Peyer's patch (tissue), 4 donors: ENCODE results near the gene KCNJ10. TPM values are rescaled to one million over a fixed set of nuclear protein-coding genes. Genes with fewer than 3 reads are reported as not detected.

Source experiments
- DNase-seq, 3 donors: peaks; one replicate each; pipeline ENCODE4 v3.0.0-alpha.2; 2017 to 2019
- H3K27ac ChIP-seq, 4 donors: fragments of 200-600 bp; sonication (generic); one replicate each; pipeline ENCODE4 v1.5.1; 2016 to 2019
- H3K27me3 ChIP-seq, 2 donors: fragments of 200-600 bp; sonication (generic); one replicate each; pipeline ENCODE4 v1.5.1; 2019
- H3K36me3 ChIP-seq, 3 donors: fragments of 200-600 bp; sonication (generic); one replicate each; pipeline ENCODE4 v1.5.1; 2016 to 2019
- H3K4me1 ChIP-seq, 4 donors: fragments of 200-600 bp; sonication (generic); one replicate each; pipeline ENCODE4 v1.5.1; 2016 to 2019
- H3K4me3 ChIP-seq, 4 donors: fragments of 200-600 bp; sonication (generic); 1 replicate in 3 of 4; 2 replicates in 1 of 4; pipeline ENCODE4 v1.5.1; 2016 to 2019; ENCODE audit warnings: mild to moderate bottlenecking in 1 of 4
- H3K9me3 ChIP-seq, 4 donors: fragments of 200-600 bp; sonication (generic); one replicate each; pipeline ENCODE4 v1.5.1; 2016 to 2019; ENCODE audit warnings: mild to moderate bottlenecking in 1 of 4
- POLR2A ChIP-seq, 2 donors: fragments of 450-650 bp; IDR thresholded peaks; one replicate each; pipeline ENCODE4 v1.5.1; 2017; ENCODE audit warnings: antibody characterized with exemption in 2 of 2, mild to moderate bottlenecking in 2 of 2, moderate library complexity in 2 of 2
- total RNA-seq, 4 donors: library from RNA; depleted of rRNA; stranded (reverse); fragments of >200 nt; gene quantifications; one replicate each; pipeline ENCODE4 v1.1.0, GENCODE V29; 2016
- TF ChIP-seq, protein P1 (sequence below), 6 experiments: fragments of 450-650 bp in 4 of 6; fragments of 200-600 bp in 2 of 6; sonication (generic) in 1 of 6; IDR thresholded peaks; one replicate each; pipeline ENCODE4 v1.5.1; 2017 to 2019; ENCODE audit warnings: antibody characterized with exemption in 6 of 6, mild to moderate bottlenecking in 3 of 6, moderate library complexity in 1 of 6

The KCNJ10 gene
- total RNA-seq, 4 donors from 2014 or later = not detected

DNA sequence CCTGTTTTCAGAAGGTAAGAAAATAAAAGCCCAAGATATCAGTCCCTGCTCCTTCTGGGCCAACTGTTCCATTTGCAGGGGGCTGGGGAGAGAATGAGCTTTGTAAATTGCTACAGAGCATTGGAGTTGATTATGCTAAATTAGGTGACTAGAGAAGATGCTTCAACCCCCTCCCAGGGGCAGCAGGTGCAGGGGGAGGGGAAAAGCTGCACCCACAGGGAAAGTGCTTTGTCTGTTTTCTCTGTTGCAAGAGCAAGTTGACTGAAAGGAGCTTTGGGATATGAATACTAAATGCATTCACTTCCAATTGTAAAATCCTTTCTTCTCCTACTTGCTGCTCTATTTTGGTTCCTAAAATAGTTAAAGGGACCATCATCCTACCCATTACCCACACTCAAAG lies 21.6 kb downstream of the KCNJ10 start:
- TF ChIP-seq, protein P1, sequence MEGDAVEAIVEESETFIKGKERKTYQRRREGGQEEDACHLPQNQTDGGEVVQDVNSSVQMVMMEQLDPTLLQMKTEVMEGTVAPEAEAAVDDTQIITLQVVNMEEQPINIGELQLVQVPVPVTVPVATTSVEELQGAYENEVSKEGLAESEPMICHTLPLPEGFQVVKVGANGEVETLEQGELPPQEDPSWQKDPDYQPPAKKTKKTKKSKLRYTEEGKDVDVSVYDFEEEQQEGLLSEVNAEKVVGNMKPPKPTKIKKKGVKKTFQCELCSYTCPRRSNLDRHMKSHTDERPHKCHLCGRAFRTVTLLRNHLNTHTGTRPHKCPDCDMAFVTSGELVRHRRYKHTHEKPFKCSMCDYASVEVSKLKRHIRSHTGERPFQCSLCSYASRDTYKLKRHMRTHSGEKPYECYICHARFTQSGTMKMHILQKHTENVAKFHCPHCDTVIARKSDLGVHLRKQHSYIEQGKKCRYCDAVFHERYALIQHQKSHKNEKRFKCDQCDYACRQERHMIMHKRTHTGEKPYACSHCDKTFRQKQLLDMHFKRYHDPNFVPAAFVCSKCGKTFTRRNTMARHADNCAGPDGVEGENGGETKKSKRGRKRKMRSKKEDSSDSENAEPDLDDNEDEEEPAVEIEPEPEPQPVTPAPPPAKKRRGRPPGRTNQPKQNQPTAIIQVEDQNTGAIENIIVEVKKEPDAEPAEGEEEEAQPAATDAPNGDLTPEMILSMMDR (IDR thresholded peaks at IDR 0.05) = no peak
- TF ChIP-seq POLR2A (IDR thresholded peaks at IDR 0.05) = no peak
- no peaks in the 10 kb centered on the region for H3K27me3 ChIP-seq
- peaks cover 0 to 21% (median 0%) of the 10 kb centered on the region in 4 donors for H3K4me1 ChIP-seq
- DNase-seq = no peak
- H3K9me3 ChIP-seq = no peaks in the 10 kb centered on the region
- H3K4me3 ChIP-seq = no peak overlapping the region
- H3K36me3 ChIP-seq = no peaks in the 10 kb centered on the region
- H3K27ac ChIP-seq = no peak overlapping the region

- TF ChIP-seq POLR2A (IDR thresholded peaks at IDR 0.05) = no peak
- TF ChIP-seq, protein P1 (IDR thresholded peaks at IDR 0.05) = no peak
- no peaks in the 10 kb centered on the region for H3K36me3 ChIP-seq
- H3K27me3 ChIP-seq = no peaks in the 10 kb centered on the region
- peak overlapping the region in 1 of 4 donors; percentile 4 for H3K4me3 ChIP-seq
- H3K4me1 ChIP-seq = peaks cover 0 to 21% (median 0%) of the 10 kb centered on the region in 4 donors
- no peak for DNase-seq
- H3K9me3 ChIP-seq = no peaks in the 10 kb centered on the region
- H3K27ac ChIP-seq = no peak overlapping the region
Measured at GRCh38 chr1:160047111-160047991, 22.6 kb downstream of the KCNJ10 start.

DNA sequence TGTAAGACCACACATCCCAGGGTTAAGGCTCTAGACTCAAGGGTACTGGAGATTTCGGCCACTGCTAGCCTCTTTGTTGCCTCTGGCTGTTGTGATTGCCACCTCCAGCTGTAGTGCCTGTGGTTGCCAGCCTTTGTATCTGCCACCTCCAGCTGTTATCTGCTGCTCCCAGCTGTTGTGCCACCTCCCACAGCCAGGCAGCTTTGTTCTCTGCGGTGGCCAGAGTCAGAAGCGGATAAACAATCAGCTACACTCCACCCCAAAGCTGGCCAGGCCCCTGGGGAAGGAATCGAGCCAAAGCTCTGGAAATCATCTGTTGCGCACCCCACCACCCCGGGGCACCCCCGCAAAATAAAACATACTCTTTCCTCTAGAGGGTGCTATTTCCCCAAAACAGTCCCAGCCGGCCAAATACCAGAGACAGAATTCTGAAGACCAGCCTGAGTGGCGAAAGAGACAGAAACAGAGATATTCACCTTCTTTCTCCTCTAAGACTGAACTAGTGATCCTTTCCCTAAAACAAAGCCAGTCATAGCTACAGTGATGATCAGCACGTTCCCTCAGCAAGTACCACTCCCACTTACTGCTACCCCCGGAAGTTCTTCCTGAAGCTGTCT lies 23.4 kb downstream of the KCNJ10 start:
- no peaks in the 10 kb centered on the region for H3K9me3 ChIP-seq
- H3K4me1 ChIP-seq = peaks cover 0 to 21% (median 0%) of the 10 kb centered on the region in 4 donors
- peak overlapping the region in 1 of 4 donors; percentile 4 for H3K4me3 ChIP-seq
- no peaks in the 10 kb centered on the region for H3K27me3 ChIP-seq
- no peak for TF ChIP-seq POLR2A (IDR thresholded peaks at IDR 0.05)
- TF ChIP-seq, protein P1 (IDR thresholded peaks at IDR 0.05) = peak; percentile 36 to 71 (median 54)
- peak in 2 of 3 donors; percentile 54 to 61 for DNase-seq
- no peaks in the 10 kb centered on the region for H3K36me3 ChIP-seq
- no peak overlapping the region for H3K27ac ChIP-seq

GRCh38 chr1:160045653-160046052 lies 24.3 kb downstream of the KCNJ10 start:
- Histone ChIP-seq H3K36me3 (no peaks in the 10 kb centered on the region), H3K4me1 (peaks cover 0 to 21% (median 0%) of the 10 kb centered on the region in 4 donors), H3K9me3 (no peaks in the 10 kb centered on the region), H3K27ac (no peak overlapping the region), H3K27me3 (no peaks in the 10 kb centered on the region), H3K4me3 (no peak overlapping the region)
- TF ChIP-seq, protein P1 (IDR thresholded peaks at IDR 0.05) = no peak
- no peak for TF ChIP-seq POLR2A (IDR thresholded peaks at IDR 0.05)
- no peak for DNase-seq

DNA sequence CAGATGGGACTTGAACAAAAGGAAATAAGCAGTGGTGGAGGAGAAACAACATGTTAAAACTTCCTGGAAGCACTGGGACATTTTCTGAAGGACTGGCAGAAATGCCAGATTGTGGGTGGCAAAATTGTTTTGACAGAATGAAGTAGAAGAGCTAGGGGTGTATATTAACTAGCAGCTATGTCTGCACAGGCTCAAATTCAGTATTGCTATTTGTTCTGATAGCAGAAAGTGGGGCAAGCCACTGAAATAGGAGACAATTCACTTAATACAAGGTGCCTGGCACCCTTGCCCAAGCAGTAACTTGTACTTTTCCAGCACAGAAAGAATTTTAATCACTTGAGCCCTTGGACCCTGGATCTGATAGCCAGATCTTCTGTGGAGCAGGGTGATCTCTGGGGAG lies 26.4 kb downstream of the KCNJ10 start:
- TF ChIP-seq, protein P1 (IDR thresholded peaks at IDR 0.05) = no peak
- TF ChIP-seq POLR2A (IDR thresholded peaks at IDR 0.05) = no peak
- H3K27ac ChIP-seq = no peak overlapping the region

More for the DNA sequence above, 26.4 kb downstream of the KCNJ10 start:
- Histone ChIP-seq H3K4me3 (no peak overlapping the region), H3K9me3 (no peaks in the 10 kb centered on the region), H3K4me1 (peaks cover 0 to 21% (median 0%) of the 10 kb centered on the region in 4 donors), H3K27me3 (no peaks in the 10 kb centered on the region), H3K36me3 (no peaks in the 10 kb centered on the region)
- no peak for DNase-seq
